HEK293 (cell line): ENCODE data around the gene CNTLN.

ENCODE experiments used
- CTCF ChIA-PET: fragments of 350-600 bp; formaldehyde crosslinking; extraction: SDS; loops from one replicate; lab custom pipeline; 2021; ENCODE audit warnings: antibody characterized with exemption; lab: Yijun Ruan, JAX
- POLR2A ChIA-PET: fragments of 300-600 bp; formaldehyde crosslinking; extraction: SDS; loops from one replicate; lab custom pipeline; 2020; ENCODE audit warnings: antibody characterized with exemption, inconsistent platforms; lab: Yijun Ruan, JAX
- H3K27ac ChIP-seq: fragments of 200-500 bp; sonication (Bioruptor generic); 2 replicates; pipeline ENCODE4 v1.5.1; 2014; ENCODE audit warnings: low read depth, low read length, control low read depth, inconsistent platforms; ENCODE audit errors: extremely low read depth
- H3K36me3 ChIP-seq, 2 experiments: fragments of 200-500 bp in 1 of 2; sonication (Bioruptor generic) in 1 of 2; 1 replicate in 1 of 2; 2 replicates in 1 of 2; pipeline ENCODE4 v1.5.1; 2014 to 2017; ENCODE audit warnings: inconsistent platforms in 2 of 2, low read length in 2 of 2; ENCODE audit not compliant: control insufficient read depth in 2 of 2, insufficient read depth in 1 of 2
- H3K4me1 ChIP-seq: fragments of 200-500 bp; sonication (Bioruptor generic); 2 replicates; pipeline ENCODE4 v1.5.1; 2014; ENCODE audit warnings: mild to moderate bottlenecking, low read length, inconsistent platforms; ENCODE audit not compliant: control insufficient read depth, insufficient read depth
- H3K4me3 ChIP-seq: 2 replicates; pipeline ENCODE4 v1.5.1; 2011; ENCODE audit warnings: low read depth, mild to moderate bottlenecking, control low read depth, low read length, moderate library complexity
- H3K9me3 ChIP-seq: fragments of 200-500 bp; sonication (Bioruptor generic); 2 replicates; pipeline ENCODE4 v1.5.1; 2014; ENCODE audit warnings: low read depth, low read length, inconsistent platforms; ENCODE audit not compliant: control insufficient read depth, insufficient read depth
- FEZF1 ChIP-seq: fragments of 450-650 bp; formaldehyde crosslinking; IDR thresholded peaks from 2 replicates; pipeline ENCODE4 v1.5.1; 2016; ENCODE audit warnings: missing biosample characterization, missing genetic modification characterization
- GFI1B ChIP-seq: fragments of 450-650 bp; formaldehyde crosslinking; IDR thresholded peaks from 2 replicates; pipeline ENCODE4 v1.5.1; 2016; ENCODE audit warnings: missing biosample characterization, missing genetic modification characterization
- REPIN1 ChIP-seq: fragments of 450-650 bp; formaldehyde crosslinking; IDR thresholded peaks from 2 replicates; pipeline ENCODE4 v1.5.1; 2017; ENCODE audit warnings: missing biosample characterization, missing genetic modification characterization, low read depth
- SCRT2 ChIP-seq: fragments of 450-650 bp; formaldehyde crosslinking; IDR thresholded peaks from 2 replicates; pipeline ENCODE4 v1.5.1; 2016; ENCODE audit warnings: missing biosample characterization, missing genetic modification characterization
- SP7 ChIP-seq: fragments of 450-650 bp; formaldehyde crosslinking; IDR thresholded peaks from 2 replicates; pipeline ENCODE4 v1.5.1; 2016; ENCODE audit warnings: missing biosample characterization, missing genetic modification characterization
- ZFP69B ChIP-seq: fragments of 450-650 bp; formaldehyde crosslinking; IDR thresholded peaks from 2 replicates; pipeline ENCODE4 v1.5.1; 2016; ENCODE audit warnings: missing biosample characterization, missing genetic modification characterization
- ZIC2 ChIP-seq: fragments of 450-650 bp; formaldehyde crosslinking; IDR thresholded peaks from 2 replicates; pipeline ENCODE4 v1.5.1; 2016; ENCODE audit warnings: missing biosample characterization, missing genetic modification characterization
- ZNF132 ChIP-seq: fragments of 450-650 bp; formaldehyde crosslinking; IDR thresholded peaks from 2 replicates; pipeline ENCODE4 v1.5.1; 2017; ENCODE audit warnings: missing biosample characterization, missing genetic modification characterization, borderline replicate concordance
- ZNF138 ChIP-seq: fragments of 450-650 bp; formaldehyde crosslinking; IDR thresholded peaks from 2 replicates; pipeline ENCODE4 v1.5.1; 2016; ENCODE audit warnings: missing biosample characterization, missing genetic modification characterization, borderline replicate concordance
- ZNF157 ChIP-seq: fragments of 450-650 bp; formaldehyde crosslinking; IDR thresholded peaks from 2 replicates; pipeline ENCODE4 v1.5.1; 2016; ENCODE audit warnings: missing biosample characterization, missing genetic modification characterization
- ZNF174 ChIP-seq: fragments of 450-650 bp; formaldehyde crosslinking; IDR thresholded peaks from 2 replicates; pipeline ENCODE4 v1.5.0; 2017; ENCODE audit warnings: missing biosample characterization, mild to moderate bottlenecking, missing genetic modification characterization
- ZNF214 ChIP-seq: fragments of 450-650 bp; formaldehyde crosslinking; IDR thresholded peaks from 2 replicates; pipeline ENCODE4 v1.5.1; 2017; ENCODE audit warnings: missing biosample characterization, mild to moderate bottlenecking, missing genetic modification characterization, borderline replicate concordance
- ZNF221 ChIP-seq: fragments of 450-650 bp; formaldehyde crosslinking; IDR thresholded peaks from 2 replicates; pipeline ENCODE4 v1.5.1; 2017; ENCODE audit warnings: missing biosample characterization, missing genetic modification characterization, borderline replicate concordance
- ZNF626 ChIP-seq: fragments of 450-650 bp; sonication (Bioruptor Pico); formaldehyde crosslinking; IDR thresholded peaks from 2 replicates; pipeline ENCODE4 v1.5.1; 2018; ENCODE audit warnings: missing biosample characterization, missing genetic modification characterization, inconsistent platforms
- ZNF76 ChIP-seq: fragments of 450-650 bp; formaldehyde crosslinking; IDR thresholded peaks from 2 replicates; pipeline ENCODE4; 2016; ENCODE audit warnings: low read depth, missing biosample characterization, missing genetic modification characterization, borderline replicate concordance
- ZNF843 ChIP-seq: fragments of 450-650 bp; formaldehyde crosslinking; IDR thresholded peaks from 2 replicates; pipeline ENCODE4 v1.5.1; 2016; ENCODE audit warnings: missing biosample characterization, missing genetic modification characterization
- TF ChIP-seq, protein P1 (sequence below): fragments of 450-650 bp; formaldehyde crosslinking; IDR thresholded peaks from 2 replicates; pipeline ENCODE4 v1.5.1; 2016; ENCODE audit warnings: missing biosample characterization, missing genetic modification characterization
- TF ChIP-seq, protein P2 (sequence below): fragments of 450-650 bp; formaldehyde crosslinking; IDR thresholded peaks from 2 replicates; pipeline ENCODE4 v1.5.1; 2016; ENCODE audit warnings: missing biosample characterization, missing genetic modification characterization
- TF ChIP-seq, protein P3 (sequence below): fragments of 450-650 bp; formaldehyde crosslinking; IDR thresholded peaks from 2 replicates; pipeline ENCODE4 v1.5.1; 2016; ENCODE audit warnings: missing biosample characterization, missing genetic modification characterization
- TF ChIP-seq, protein P4 (sequence below): fragments of 450-650 bp; formaldehyde crosslinking; conservative IDR thresholded peaks from 2 replicates; pipeline ENCODE4 v1.5.1; 2016; ENCODE audit warnings: low read depth, missing biosample characterization, missing genetic modification characterization

CNTLN gene

DNA sequence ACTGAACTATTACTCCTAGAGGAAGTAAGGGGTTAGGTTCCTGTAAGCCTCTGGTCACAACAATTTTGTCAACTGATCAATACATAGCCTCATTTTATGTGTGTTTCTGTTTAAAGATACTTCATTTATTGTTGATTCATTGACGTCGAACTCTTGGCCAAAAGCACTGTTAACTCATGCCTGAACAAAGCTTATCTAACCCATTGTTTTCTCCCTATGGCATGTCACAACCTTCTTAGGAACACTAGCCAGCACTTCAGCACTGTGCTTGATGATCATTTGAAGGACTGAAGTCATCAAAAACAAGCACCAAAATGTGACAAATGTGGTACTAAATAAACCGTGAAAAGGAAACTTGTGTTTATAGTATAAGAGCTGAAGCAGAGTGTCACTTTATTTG lies 13.5 kb downstream of the CNTLN start:
- no peak for TF ChIP-seq REPIN1 (tag by site-specific recombination)
- no peak for TF ChIP-seq ZNF76
- TF ChIP-seq SCRT2 (tag by site-specific recombination): no peak
- TF ChIP-seq, protein P1, sequence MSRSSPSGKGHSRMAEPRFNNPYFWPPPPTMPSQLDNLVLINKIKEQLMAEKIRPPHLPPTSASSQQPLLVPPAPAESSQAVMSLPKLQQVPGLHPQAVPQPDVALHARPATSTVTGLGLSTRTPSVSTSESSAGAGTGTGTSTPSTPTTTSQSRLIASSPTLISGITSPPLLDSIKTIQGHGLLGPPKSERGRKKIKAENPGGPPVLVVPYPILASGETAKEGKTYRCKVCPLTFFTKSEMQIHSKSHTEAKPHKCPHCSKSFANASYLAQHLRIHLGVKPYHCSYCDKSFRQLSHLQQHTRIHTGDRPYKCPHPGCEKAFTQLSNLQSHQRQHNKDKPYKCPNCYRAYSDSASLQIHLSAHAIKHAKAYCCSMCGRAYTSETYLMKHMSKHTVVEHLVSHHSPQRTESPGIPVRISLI (tag by site-specific recombination): no peak
- TF ChIP-seq ZNF132 (tag by site-specific recombination): no peak
- TF ChIP-seq ZFP69B (tag by site-specific recombination): no peak
- no peak for TF ChIP-seq ZNF626 (tag by site-specific recombination)
- TF ChIP-seq ZNF174: no peak
- TF ChIP-seq, protein P2, sequence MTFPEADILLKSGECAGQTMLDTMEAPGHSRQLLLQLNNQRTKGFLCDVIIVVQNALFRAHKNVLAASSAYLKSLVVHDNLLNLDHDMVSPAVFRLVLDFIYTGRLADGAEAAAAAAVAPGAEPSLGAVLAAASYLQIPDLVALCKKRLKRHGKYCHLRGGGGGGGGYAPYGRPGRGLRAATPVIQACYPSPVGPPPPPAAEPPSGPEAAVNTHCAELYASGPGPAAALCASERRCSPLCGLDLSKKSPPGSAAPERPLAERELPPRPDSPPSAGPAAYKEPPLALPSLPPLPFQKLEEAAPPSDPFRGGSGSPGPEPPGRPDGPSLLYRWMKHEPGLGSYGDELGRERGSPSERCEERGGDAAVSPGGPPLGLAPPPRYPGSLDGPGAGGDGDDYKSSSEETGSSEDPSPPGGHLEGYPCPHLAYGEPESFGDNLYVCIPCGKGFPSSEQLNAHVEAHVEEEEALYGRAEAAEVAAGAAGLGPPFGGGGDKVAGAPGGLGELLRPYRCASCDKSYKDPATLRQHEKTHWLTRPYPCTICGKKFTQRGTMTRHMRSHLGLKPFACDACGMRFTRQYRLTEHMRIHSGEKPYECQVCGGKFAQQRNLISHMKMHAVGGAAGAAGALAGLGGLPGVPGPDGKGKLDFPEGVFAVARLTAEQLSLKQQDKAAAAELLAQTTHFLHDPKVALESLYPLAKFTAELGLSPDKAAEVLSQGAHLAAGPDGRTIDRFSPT (tag by site-specific recombination): no peak
- Histone ChIP-seq H3K4me3 (no peak overlapping the region), H3K36me3 (peaks cover 7 to 36% of the 10 kb centered on the region in 2 experiments), H3K4me1 (no peaks in the 10 kb centered on the region), H3K9me3 (peaks cover 2% of the 10 kb centered on the region; the same call in 1 of the 2 replicates), H3K27ac (no peak overlapping the region)
- ChIA-PET POLR2A (no interaction called here), CTCF (interaction anchor here (0.7 kb wide), 1 partner anchor 32 kb away, joined by 5 read pairs; no protein-coding TSS in a partner anchor)

DNA sequence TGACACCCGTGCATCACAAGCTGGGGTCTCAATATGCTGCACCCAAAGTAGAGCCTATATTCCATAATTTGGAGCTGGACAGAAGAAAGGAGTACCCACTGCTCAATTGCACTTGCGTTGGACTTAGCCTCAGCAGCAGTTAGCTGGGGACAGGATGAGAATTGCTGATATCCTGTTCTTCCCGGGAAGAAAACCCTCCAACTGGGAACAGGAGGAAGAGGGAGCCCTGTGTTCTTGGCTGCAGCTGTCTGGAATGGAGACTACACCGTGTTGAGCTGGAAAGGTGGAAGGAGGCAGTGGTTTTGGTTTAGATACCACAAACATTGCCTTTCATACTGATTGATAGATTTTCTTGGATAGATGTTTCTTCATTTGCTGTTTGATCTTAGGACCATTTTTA lies 24.6 kb downstream of the CNTLN start:
- H3K36me3 ChIP-seq: peaks cover 0 to 16% of the 10 kb centered on the region in 2 experiments; a peak in 2 of 3 replicates
- CTCF ChIA-PET: interaction anchor here (0.5 kb wide), 1 partner anchor 501 kb away, joined by 3 read pairs; no protein-coding TSS in a partner anchor
- POLR2A ChIA-PET: no interaction called here
- H3K4me3 ChIP-seq: no peak overlapping the region
- no peaks in the 10 kb centered on the region for H3K4me1 ChIP-seq
- TF ChIP-seq ZNF221 (no peak), ZNF157 (tag by site-specific recombination) (no peak), ZNF214 (tag by site-specific recombination) (no peak), GFI1B (tag by site-specific recombination) (no peak), ZNF138 (tag by site-specific recombination) (no peak), FEZF1 (tag by site-specific recombination) (no peak), ZIC2 (no peak), SP7 (no peak), ZNF843 (tag by site-specific recombination) (no peak)
- TF ChIP-seq, protein P3, sequence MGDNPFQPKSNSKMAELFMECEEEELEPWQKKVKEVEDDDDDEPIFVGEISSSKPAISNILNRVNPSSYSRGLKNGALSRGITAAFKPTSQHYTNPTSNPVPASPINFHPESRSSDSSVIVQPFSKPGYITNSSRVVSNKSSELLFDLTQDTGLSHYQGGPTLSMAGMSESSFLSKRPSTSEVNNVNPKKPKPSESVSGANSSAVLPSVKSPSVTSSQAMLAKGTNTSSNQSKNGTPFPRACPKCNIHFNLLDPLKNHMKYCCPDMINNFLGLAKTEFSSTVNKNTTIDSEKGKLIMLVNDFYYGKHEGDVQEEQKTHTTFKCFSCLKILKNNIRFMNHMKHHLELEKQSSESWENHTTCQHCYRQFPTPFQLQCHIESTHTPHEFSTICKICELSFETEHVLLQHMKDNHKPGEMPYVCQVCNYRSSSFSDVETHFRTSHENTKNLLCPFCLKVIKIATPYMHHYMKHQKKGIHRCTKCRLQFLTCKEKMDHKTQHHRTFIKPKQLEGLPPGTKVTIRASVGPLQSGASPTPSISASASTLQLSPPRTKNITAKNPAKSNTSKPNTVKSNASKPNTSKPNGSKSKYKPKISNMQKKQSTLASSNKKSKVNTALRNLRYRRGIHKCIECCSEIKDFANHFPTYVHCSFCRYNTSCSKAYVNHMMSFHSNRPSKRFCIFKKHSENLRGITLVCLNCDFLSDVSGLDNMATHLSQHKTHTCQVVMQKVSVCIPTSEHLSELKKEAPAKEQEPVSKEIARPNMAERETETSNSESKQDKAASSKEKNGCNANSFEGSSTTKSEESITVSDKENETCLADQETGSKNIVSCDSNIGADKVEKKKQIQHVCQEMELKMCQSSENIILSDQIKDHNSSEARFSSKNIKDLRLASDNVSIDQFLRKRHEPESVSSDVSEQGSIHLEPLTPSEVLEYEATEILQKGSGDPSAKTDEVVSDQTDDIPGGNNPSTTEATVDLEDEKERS: no peak
- TF ChIP-seq, protein P4, sequence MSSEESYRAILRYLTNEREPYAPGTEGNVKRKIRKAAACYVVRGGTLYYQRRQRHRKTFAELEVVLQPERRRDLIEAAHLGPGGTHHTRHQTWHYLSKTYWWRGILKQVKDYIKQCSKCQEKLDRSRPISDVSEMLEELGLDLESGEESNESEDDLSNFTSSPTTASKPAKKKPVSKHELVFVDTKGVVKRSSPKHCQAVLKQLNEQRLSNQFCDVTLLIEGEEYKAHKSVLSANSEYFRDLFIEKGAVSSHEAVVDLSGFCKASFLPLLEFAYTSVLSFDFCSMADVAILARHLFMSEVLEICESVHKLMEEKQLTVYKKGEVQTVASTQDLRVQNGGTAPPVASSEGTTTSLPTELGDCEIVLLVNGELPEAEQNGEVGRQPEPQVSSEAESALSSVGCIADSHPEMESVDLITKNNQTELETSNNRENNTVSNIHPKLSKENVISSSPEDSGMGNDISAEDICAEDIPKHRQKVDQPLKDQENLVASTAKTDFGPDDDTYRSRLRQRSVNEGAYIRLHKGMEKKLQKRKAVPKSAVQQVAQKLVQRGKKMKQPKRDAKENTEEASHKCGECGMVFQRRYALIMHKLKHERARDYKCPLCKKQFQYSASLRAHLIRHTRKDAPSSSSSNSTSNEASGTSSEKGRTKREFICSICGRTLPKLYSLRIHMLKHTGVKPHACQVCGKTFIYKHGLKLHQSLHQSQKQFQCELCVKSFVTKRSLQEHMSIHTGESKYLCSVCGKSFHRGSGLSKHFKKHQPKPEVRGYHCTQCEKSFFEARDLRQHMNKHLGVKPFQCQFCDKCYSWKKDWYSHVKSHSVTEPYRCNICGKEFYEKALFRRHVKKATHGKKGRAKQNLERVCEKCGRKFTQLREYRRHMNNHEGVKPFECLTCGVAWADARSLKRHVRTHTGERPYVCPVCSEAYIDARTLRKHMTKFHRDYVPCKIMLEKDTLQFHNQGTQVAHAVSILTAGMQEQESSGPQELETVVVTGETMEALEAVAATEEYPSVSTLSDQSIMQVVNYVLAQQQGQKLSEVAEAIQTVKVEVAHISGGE (tag by site-specific recombination): no peak
- no peak overlapping the region for H3K27ac ChIP-seq
- H3K9me3 ChIP-seq: no peaks in the 10 kb centered on the region
